Glomerular visceral epithelial cell (primary cell): ENCODE results near the gene FIGNL2.
"Not testable (repeated sequence)": the region's sequence is repeated elsewhere in the genome, so short reads cannot be mapped to it uniquely, and the experiment has no call there.

Source experiments
- DNase-seq: peaks from one replicate; pipeline ENCODE4 v3.0.0-alpha.2; 2016; ENCODE audit errors: extremely low spot score

The FIGNL2 gene

GRCh38 chr12:51848326-51848727, at the start of gene FIGNL2:
Gene FIGNL2, minus strand, starts transcription at chr12:51848718. Its CDS starts 26,305 bp downstream, at chr12:51822413.
- no peak for DNase-seq

GRCh38 chr12:51897181-51897580, 48.7 kb upstream of the FIGNL2 start:
- DNase-seq = no peak

GRCh38 chr12:51896236-51896635, 47.7 kb upstream of the FIGNL2 start:
- DNase-seq = no peak

DNA sequence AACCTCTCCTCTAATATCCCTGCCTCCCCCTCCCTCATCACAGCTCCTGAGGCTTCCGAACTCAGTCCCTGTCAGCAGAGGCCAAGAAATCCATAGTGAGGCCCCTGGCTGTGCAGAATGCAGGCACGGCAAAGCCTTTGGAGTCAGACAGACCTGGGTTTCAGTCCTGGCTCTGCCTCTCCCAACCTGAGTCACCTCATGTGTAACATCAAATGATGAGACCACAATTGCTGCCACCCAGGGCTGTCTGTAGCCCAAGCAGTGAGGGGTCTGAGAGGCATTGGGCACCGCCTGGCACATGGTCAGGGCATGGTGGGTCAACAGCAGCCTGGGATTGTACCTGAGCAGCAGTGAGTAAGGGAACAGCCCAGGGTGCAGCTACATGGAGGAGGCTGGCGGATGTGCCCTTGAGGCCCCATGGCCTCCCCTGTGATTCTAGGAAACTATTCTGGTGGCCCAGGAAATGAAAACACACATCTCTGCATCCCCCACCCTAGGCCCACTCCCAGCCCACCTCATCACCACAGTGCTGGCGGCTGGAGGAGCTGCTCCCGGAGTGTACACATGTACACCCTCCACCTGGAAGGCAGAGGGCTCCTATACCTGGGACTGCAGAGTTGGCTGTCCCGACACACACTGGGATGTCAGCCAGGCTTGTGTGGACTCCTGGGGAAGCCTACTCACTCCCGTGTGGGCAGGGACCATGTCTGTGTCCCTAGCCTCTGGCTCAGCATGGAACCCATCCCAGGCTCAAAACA, 47.0 kb upstream of the FIGNL2 start:
- no peak for DNase-seq

DNA sequence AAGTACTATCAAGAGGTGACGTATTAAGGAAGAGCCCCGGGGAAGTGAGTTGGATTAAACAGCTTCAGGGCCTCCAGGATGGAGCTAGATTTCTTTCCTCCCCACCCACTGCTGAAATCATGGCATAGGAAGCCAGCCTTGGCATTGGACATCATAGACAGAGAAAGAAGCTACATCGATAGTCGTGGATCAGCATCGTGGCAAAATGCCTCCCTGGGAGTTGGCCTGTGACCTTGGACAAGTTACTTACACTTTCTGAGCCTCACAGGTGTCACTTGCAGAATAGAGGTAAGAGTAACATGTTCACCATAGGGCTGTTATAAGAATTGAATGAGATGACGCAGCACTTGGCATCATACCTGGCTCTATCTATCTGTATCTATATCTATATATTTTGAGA, 45.3 kb upstream of the FIGNL2 start:
- DNase-seq = no peak

DNA sequence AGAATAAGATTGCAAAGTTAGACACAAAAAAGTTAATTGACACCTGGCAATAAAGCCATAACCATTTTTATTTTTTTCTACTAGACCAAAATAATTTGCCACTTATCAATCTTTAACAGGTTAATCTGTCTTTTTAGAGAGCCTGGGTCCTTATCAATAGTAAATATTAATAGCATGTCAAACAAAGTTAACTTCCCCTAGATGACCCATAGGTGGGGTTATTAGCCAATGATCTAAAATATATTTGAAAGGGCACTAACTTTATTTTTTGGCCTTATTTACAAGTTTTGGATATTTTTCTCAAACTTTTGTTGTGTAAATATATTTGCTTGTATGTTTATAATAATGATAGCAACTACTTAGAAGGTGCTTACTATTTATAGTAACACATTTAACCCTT, 43.3 kb upstream of the FIGNL2 start:
- DNase-seq = no peak

DNA sequence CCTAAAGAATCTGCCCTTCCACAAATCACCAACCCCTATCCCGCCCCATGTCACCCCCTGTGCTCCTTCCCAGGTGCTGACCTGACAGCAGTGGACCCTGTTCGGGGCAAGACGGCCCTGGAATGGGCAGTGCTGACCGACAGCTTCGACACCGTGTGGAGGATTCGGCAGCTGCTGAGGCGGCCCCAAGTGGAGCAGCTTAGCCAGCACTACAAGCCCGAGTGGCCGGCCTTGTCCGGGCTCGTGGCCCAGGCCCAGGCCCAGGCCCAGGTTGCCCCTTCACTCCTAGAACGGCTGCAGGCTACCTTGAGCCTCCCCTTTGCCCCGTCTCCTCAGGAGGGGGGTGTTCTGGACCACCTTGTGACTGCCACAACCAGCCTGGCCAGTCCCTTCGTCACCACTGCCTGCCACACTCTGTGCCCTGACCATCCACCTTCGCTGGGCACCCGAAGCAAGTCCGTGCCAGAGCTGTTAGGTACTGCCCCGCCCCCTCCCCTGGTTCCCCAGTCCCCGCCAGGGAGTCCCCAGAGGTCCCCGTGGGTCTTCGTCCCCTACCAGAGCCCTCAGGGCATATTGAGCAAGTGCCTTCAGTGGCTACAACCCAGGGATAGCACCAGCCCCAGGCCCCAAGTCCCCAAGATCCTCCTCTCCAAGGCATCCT, 42.1 kb upstream of the FIGNL2 start:
- no peak for DNase-seq

GRCh38 chr12:51890133-51890464, 41.6 kb upstream of the FIGNL2 start:
- no peak for DNase-seq

DNA sequence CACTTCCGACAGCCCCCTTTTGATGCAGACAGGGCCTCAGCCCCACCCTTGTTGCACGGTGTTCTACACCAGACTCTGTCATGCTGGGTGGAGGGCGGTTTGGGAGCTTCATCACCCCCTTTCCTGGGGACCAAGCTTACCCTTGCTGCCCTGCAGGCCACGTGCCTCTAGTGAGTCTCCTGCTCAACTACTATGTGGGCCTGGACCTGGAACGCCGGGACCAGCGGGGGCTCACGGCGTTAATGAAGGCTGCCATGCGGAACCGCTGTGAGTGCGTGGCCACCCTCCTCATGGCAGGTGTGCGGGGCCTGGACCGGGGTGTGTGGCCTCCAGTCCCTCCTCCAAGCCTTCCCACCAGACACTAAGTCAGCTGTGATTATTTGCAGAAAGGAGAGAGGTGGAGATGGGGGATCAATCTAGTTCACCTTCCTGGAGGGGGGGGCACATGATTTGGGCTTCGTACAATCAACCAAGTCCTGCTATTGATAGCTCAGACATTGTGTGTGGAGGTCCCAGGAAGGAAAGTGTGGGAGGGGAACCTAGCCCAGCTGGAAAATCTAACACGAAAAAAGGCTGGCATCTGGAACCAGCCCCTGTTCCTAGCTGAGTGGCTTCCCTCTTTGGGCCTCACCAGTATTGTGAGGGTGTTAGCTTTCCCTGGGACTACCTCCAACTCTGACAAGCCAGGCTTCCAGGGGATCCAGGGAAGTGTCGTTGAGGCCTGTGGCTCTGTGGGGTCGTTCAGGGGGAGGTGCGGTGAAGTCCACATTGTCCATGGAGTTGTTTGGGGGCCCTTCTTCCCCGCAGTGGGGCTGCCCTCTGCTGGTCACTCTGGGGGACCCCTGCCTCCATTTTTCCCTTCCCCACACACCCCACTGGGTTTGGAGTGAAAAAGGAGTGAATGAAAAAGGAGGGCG, 41.0 kb upstream of the FIGNL2 start:
- no peak for DNase-seq

DNA sequence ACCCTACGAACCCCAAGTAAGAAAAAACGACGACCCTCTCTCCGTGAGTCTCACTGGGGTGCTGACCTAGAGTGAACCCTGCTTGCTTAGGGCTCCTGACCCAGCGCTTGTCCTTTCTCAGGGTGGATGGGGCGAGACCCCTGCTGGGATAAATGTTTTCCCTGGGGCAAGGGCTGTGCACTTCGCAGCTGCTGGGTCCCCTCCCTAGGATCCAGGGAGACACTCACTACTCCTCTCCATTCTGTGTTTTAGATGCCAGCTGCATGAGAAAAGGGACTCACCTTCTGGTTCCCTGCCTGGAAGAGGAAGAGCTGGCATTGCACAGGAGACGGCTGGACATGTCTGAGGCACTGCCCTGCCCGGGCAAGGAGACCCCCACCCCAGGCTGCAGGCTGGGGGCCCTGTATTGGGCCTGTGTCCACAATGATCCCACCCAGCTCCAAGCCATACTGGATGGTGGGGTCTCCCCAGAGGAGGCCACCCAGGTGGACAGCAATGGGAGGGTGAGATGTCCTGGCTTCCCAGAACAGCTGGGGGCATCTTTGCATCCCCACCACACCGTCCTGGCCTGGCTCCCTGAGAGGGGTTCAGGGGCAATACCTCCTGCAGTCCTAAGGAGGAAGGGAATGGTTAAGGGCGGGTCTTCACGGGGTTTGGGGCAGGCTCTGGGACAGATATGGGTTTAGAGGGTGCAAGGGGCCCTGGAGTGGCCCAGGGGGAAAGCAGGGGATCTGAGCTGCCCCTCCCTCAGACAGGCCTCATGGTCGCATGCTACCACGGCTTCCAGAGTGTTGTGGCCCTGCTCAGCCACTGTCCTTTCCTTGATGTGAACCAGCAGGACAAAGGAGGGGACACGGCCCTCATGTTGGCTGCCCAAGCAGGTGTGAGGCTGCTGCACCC, 40.0 kb upstream of the FIGNL2 start:
- no peak for DNase-seq

GRCh38 chr12:51887476-51888315, 39.2 kb upstream of the FIGNL2 start, which contains the start of gene ANKRD33:
Gene ANKRD33, plus strand, starts transcription at chr12:51888103. Its CDS starts 84 bp downstream, at chr12:51888187.
- DNase-seq = no peak

- peak; percentile 51 for DNase-seq
Observed at GRCh38 chr12:51886021-51886710, 37.6 kb upstream of the FIGNL2 start.

DNA sequence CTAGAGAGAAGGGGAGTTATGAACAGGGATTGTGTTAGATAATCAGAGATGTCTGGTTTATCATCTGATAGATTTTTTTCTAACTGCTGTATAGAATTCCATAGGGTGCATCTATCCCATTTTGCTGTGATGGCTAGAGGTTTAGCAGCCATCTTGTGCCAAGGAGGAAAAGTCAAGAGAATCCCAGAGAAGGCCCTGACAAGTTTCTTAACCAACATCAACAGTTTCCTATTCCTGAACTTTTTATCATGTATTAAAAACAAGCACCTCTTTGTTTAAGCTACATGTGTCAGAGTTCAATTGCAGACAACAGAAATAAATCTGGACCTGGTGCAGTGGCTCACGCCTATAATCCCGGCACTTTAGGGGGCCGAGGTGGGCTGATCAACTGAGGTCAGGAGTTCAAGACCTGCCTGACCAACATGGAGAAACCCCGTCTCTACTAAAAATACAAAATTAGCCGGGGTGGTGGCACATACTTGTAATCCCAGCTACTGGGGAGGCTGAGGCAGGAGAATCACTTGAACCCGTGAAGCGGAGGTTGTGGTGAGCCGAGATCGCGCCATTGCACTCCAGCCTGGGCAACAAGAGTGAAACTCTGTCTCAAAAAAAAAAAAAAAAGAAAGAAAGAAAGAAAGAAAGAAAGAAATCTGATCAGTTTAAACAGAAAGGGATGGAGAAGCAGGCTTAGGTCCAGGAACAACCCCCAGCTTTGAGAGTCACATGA, 36.9 kb upstream of the FIGNL2 start:
- not testable (repeated sequence) for DNase-seq

- no peak for DNase-seq
Observed at GRCh38 chr12:51884676-51885229, 36.2 kb upstream of the FIGNL2 start.

GRCh38 chr12:51883998-51884675, 35.6 kb upstream of the FIGNL2 start:
- DNase-seq = no peak

DNA sequence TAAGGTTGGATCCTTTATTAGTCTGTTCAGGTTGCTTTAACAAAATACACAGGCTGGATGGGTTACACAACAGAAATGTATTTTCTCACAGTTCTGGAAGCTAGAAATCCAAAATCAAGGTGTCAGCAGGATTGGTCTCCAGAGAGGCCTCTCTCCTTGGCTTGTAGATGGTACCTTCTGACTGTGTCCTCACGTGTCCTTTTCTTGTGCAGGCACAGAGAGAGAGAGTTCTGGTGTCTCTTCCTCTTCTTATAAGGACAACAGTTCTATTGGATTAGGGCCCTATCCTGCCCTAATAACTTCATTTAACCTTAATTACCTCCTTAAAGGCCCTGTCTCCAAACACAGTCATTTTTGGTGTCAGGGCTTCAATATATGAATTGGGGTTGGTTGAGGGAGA, 34.8 kb upstream of the FIGNL2 start:
- DNase-seq = no peak

DNA sequence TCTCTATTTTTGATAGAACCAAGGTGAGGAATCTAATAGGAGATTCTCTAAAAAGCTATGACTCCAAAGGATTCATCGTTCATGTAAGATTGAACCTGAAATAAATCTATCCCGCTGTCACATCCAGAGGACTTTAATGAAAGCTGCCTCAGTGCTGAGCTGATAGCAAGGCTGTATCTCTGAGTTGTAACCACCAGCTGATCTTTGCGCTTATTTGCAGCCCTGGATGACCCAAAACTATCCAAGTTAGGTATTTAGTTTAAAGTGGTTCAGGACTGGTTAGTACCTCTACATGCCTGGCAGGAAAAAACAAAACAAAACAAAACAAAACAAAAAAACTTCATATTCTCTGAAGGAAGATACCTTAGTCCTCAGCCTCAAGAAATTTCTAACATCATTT, 30.6 kb upstream of the FIGNL2 start:
- no peak for DNase-seq

DNA sequence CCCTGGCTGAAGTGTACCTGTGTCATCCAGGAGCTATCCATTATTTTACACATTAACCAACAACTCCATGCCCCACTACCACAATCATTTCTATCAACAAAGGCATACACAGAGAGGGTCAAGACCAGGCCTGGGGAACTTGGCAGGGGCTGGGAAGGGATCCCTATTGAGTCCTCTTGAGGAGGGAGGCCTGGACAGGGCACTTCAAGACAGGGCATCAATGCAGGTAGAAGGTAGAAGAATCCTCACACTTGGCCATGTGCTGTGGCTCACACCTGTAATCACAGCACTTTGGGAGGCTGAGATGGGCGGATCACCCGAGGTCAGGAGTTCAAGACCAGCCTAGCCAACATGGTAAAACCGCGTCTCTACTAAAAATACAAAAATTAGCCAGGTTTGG, 26.0 kb upstream of the FIGNL2 start:
- DNase-seq = no peak
